ENCODE data around the gene PHF21A. TPM values are rescaled to one million over a fixed set of nuclear protein-coding genes. Genes with fewer than 3 reads are reported as not detected.

Gene PHF21A
- total and polyA plus RNA-seq, 12 donors = 9.6 to 48.0 (median 35.9) TPM

DNA sequence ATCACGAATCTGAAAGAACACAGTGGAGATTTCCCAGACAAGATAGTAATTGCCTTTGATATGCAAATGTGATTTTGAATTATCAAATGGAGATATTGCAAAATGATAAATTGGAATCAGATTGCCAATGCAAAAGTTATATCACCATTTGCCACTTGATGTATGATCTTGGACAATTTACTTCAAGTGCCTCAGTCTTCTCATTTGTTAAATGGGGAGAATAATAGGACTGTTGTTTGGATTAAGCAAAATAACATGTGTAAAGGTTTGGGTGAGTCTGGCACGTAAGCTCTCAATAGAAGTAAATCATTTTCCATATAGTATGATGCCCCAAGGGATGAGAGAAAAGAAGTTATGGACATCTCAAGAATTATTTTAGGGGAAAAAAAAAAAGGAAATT lies 7.9 kb upstream of the PHF21A start:
- no peak for DNase-seq
- ATAC-seq = no peak
- Histone ChIP-seq H3K27ac (no peak overlapping the region), H3K4me3 (no peak overlapping the region), H3K4me1 (peaks cover 0 to 16% (median 0%) of the 10 kb centered on the region in 9 donors), H3K27me3 (no peaks in the 10 kb centered on the region), H3K9me3 (no peaks in the 10 kb centered on the region), H3K36me3 (no peaks in the 10 kb centered on the region)
- intact Hi-C loops (cut with DNase I) = loop anchor here in 2 of 10 donors (10.0 kb wide), 2 partner anchors 176 to 186 kb away; no protein-coding TSS in a partner anchor
- TF ChIP-seq CTCF (IDR thresholded peaks at IDR 0.05) = no peak
- WGBS, 2 donors = 81 to 86% methylated on average over 2 of the region's 2 CpGs

DNA sequence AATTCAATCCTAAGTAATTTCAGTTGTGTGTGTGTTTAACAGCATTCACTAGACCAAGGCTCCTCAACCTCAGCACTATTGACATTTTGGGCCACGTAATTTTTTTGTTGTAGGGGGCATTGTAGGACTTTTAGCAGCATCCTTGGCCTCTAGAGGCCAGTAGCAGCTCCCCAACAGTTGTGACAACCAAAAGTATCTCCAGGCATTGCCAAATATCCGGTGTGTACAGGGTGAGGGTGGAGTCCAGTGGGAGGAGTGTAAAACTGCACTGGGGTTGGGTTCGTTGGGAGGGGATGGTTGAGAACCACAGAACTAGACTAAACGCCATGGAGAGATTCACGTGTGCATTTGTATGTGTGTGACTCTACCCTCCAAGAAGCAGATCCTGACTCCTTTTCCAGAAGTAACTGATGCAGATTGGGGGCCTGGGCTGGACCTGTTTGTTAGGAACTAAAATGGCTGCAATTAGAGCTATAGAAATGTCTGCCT lies 5.9 kb upstream of the PHF21A start:
- Histone ChIP-seq H3K27ac (peak overlapping the region in 1 of 10 donors; percentile 11), H3K36me3 (no peaks in the 10 kb centered on the region), H3K4me1 (peaks cover 0 to 22% (median 7%) of the 10 kb centered on the region in 9 donors), H3K4me3 (no peak overlapping the region), H3K27me3 (no peaks in the 10 kb centered on the region), H3K9me3 (no peaks in the 10 kb centered on the region)
- WGBS, 2 donors = 32 to 49% methylated on average over 5 of the region's 5 CpGs
- intact Hi-C loops (cut with DNase I) = loop anchor here in 2 of 10 donors (10.0 kb wide), 2 partner anchors 178 to 188 kb away; no protein-coding TSS in a partner anchor
- DNase-seq (peak in 1 of 2 donors; percentile 29), ATAC-seq (peak in 7 of 8 donors; percentile 49 to 87 (median 68))
- TF ChIP-seq CTCF (IDR thresholded peaks at IDR 0.05) = peak in 5 of 9 donors; percentile 18 to 51 (median 33)

GRCh38 chr11:46125284-46125683 lies 4.0 kb upstream of the PHF21A start:
- DNase-seq (no peak), ATAC-seq (no peak)
- TF ChIP-seq CTCF (IDR thresholded peaks at IDR 0.05) = no peak
- intact Hi-C loops (cut with DNase I) = loop anchor here in 2 of 10 donors (10.0 kb wide), 2 partner anchors 180 to 190 kb away; no protein-coding TSS in a partner anchor
- H3K4me1 ChIP-seq = peaks cover 0 to 22% (median 7%) of the 10 kb centered on the region in 9 donors
- H3K27ac ChIP-seq = no peak overlapping the region
- no peaks in the 10 kb centered on the region for H3K27me3 ChIP-seq
- WGBS, 2 donors = 97 to 98% methylated on average over 3 of the region's 3 CpGs
- H3K9me3 ChIP-seq = no peaks in the 10 kb centered on the region
- no peak overlapping the region for H3K4me3 ChIP-seq
- H3K36me3 ChIP-seq = no peaks in the 10 kb centered on the region

GRCh38 chr11:46122945-46123715 lies 1.9 kb upstream of the PHF21A start:
- Histone ChIP-seq H3K9me3 (no peaks in the 10 kb centered on the region), H3K27me3 (no peaks in the 10 kb centered on the region), H3K4me3 (peak overlapping the region in 5 of 10 donors; percentile 72 to 83 (median 76)), H3K36me3 (no peaks in the 10 kb centered on the region), H3K27ac (peak overlapping the region in 7 of 10 donors; percentile 79 to 97 (median 95)), H3K4me1 (peaks cover 0 to 33% (median 13%) of the 10 kb centered on the region in 9 donors)
- DNase-seq (no peak), ATAC-seq (no peak)
- no peak for TF ChIP-seq CTCF (IDR thresholded peaks at IDR 0.05)
- WGBS, 2 donors = 67 to 70% methylated on average over 7 of the region's 7 CpGs
- intact Hi-C loops (cut with DNase I) = loop anchor here in 6 of 10 donors (5.0 to 10.0 kb wide), 4 partner anchors 114 to 276 kb away; partner anchors contain the start of gene CRY2 (in 1 of the 6)

All from heart right ventricle (tissue), 16 donors.